Adrenal gland (tissue), 12 donors: ENCODE results near the gene AP1S1. TPM values are rescaled to one million over a fixed set of nuclear protein-coding genes. Genes with fewer than 3 reads are reported as not detected.

Experiments used
- DNase-seq, 7 donors: peaks; one replicate each; pipeline ENCODE4 v3.0.0-alpha.2; 2019 to 2020
- H3K27ac ChIP-seq, 5 donors: fragments of 200-600 bp; sonication (generic) in 4 of 5; 1 replicate in 3 of 5; 2 replicates in 2 of 5; pipeline versions ENCODE4 v1.5.1 to v1.8.0; 2016 to 2020; ENCODE audit warnings: mild to moderate bottlenecking in 1 of 5
- H3K27me3 ChIP-seq: fragments of 200-600 bp; 2 replicates; pipeline ENCODE4 v1.8.0; 2021
- H3K36me3 ChIP-seq, 2 donors: fragments of 200-600 bp; replicated peaks in 1 of 2; 1 replicate in 1 of 2; 2 replicates in 1 of 2; pipeline versions ENCODE4 v1.5.1 to v1.8.0; 2018 to 2022
- H3K4me1 ChIP-seq, 2 donors: fragments of 200-600 bp; replicated peaks in 1 of 2; 1 replicate in 1 of 2; 2 replicates in 1 of 2; pipeline versions ENCODE4 v1.5.1 to v1.8.0; 2018 to 2021
- H3K4me3 ChIP-seq, 4 donors: fragments of 200-600 bp; sonication (generic) in 3 of 4; one replicate each; pipeline ENCODE4 v1.5.1; 2016 to 2018
- H3K9me3 ChIP-seq, 3 donors: fragments of 200-600 bp; sonication (generic) in 1 of 3; replicated peaks in 1 of 3; 1 replicate in 2 of 3; 2 replicates in 1 of 3; pipeline versions ENCODE4 v1.5.1 to v1.8.0; 2016 to 2021
- POLR2A ChIP-seq, 2 donors: fragments of 450-650 bp; IDR thresholded peaks; one replicate each; pipeline ENCODE4 v1.6.1; 2017; ENCODE audit warnings: antibody characterized with exemption in 2 of 2, mild to moderate bottlenecking in 2 of 2, moderate library complexity in 1 of 2
- WGBS, 4 donors: extraction: QIAGEN DNeasy Blood & Tissue Kit in 2 of 4; methylation state at CpG; one replicate each; pipeline versions ENCODE4 v1.1.5 to v1.1.7; 2013 to 2017; 5-methylcytosine and 5-hydroxymethylcytosine counted together
- intact Hi-C, 2 donors: fragments of 100-400 bp; cut with DNase I; formaldehyde crosslinking; loops; one replicate each; pipeline versions ENCODE4 v1.14.1 to v1.15.0; 2022 to 2023
- microRNA-seq, 3 donors: library from miRNA; unstranded; fragments of <30 nt; microRNA quantifications; one replicate each; pipeline ENCODE4, GENCODE V29; 2017 to 2020
- polyA plus RNA-seq, 3 donors: library from polyadenylated mRNA; stranded (reverse); fragments of 200-250 nt in 2 of 3; fragments of 350-450 nt in 1 of 3; fragmentation: Illumina TruSeq in 1 of 3; extraction: RNeasy Lipid Tissue Mini Kit (QIAGEN cat#74804) in 1 of 3; gene quantifications; one replicate each; pipeline ENCODE4 v1.2.3, GENCODE V29; 2013 to 2014
- small RNA-seq, 2 donors: library from RNA; depleted of rRNA; stranded (forward); fragments of <200 nt; gene quantifications; one replicate each; pipeline ENCODE3, GENCODE V24; 2016
- total RNA-seq, 9 donors: library from RNA; depleted of rRNA in 4 of 9; stranded (reverse); fragments of >200 nt in 4 of 9; fragments of 120-200 nt in 1 of 9; fragmentation: NEBNext Ultra II Directional in 1 of 9; extraction: Animal tissue kit (Norgen Biotek cat#: 25700) in 1 of 9; gene quantifications; one replicate each; pipeline versions ENCODE4 v1.1.0 to v1.2.4, GENCODE V29; 2013 to 2023
- TF ChIP-seq, protein P1 (sequence below), 6 experiments: fragments of 450-650 bp in 4 of 6; fragments of 200-600 bp in 2 of 6; sonication (generic) in 1 of 6; IDR thresholded peaks; 1 replicate in 5 of 6; 2 replicates in 1 of 6; pipeline versions ENCODE4 v1.5.1 to v1.8.0; 2016 to 2021; ENCODE audit warnings: antibody characterized with exemption in 6 of 6, mild to moderate bottlenecking in 2 of 6, moderate library complexity in 1 of 6
- donor health status: healthy with polysubstance abuse.
- donor health status: Bipolar disorder and iron deficiency.
- donor health status: DM: yes; HTN: yes; CAD: no.
- donor health status: DM: no; HTN: no; CAD: no.
- donor health status: DM: no; HTN: no; CAD: no.
- donor health status: DM: yes; HTN: yes; CAD: no.

Gene AP1S1
- total and polyA plus RNA-seq, 12 donors: 20.4 to 190 (median 39.0) TPM

DNA sequence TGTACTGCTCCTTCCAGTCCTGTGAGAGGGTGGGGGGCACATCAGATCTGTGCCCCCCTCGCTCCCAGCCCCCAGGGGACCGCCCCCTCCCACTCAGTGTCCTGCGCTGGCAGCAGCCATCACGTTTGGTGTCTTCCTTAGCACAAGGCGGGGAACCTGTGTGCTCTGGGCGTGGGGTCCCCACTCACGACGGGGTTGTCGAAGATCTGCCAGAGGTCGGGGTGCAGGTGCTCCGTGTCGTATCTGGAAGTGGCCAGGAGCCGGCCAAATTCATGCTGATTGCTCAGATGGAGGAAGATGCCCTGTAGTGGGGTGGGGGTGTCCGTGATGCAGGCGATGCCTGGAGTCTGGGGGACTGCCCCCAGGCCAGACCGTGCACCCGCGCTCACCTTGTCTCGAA lies 55.9 kb downstream of the AP1S1 start:
- Histone ChIP-seq H3K27ac (no peak overlapping the region), H3K4me3 (no peak overlapping the region), H3K9me3 (no peaks in the 10 kb centered on the region), H3K4me1 (no peaks in the 10 kb centered on the region), H3K27me3 (no peaks in the 10 kb centered on the region), H3K36me3 (peaks cover 0 to 57% of the 10 kb centered on the region in 2 donors)
- DNase-seq: no peak
- TF ChIP-seq, protein P1, sequence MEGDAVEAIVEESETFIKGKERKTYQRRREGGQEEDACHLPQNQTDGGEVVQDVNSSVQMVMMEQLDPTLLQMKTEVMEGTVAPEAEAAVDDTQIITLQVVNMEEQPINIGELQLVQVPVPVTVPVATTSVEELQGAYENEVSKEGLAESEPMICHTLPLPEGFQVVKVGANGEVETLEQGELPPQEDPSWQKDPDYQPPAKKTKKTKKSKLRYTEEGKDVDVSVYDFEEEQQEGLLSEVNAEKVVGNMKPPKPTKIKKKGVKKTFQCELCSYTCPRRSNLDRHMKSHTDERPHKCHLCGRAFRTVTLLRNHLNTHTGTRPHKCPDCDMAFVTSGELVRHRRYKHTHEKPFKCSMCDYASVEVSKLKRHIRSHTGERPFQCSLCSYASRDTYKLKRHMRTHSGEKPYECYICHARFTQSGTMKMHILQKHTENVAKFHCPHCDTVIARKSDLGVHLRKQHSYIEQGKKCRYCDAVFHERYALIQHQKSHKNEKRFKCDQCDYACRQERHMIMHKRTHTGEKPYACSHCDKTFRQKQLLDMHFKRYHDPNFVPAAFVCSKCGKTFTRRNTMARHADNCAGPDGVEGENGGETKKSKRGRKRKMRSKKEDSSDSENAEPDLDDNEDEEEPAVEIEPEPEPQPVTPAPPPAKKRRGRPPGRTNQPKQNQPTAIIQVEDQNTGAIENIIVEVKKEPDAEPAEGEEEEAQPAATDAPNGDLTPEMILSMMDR (IDR thresholded peaks at IDR 0.05): no peak
- no peak for TF ChIP-seq POLR2A (IDR thresholded peaks at IDR 0.05)
- whole genome bisulfite sequencing, 4 donors: 88 to 95% (median 92%) methylated on average over 8 to 19 of the region's 19 CpGs
- intact Hi-C loops: loop anchor here in 1 of 2 donors (5.0 kb wide), 1 partner anchor 37 kb away; the partner anchor contains the start of gene FIS1

Small RNAs within 50 kb of the gene (microRNA-seq; reads per million reads assigned to microRNA genes)
- 0 reads per million in 3 donors for gene MIR4653

Small RNAs within 50 kb of the gene (small RNA-seq; reads per million reads assigned to genes)
- 0 to 0.25 reads per million in 2 donors for gene MIR4653

Other genes starting within 250 kb of the AP1S1 start
- under 1 TPM in 3 of 9 donors, not detected in 6; 0.04 to 0.91 (median 0.38) TPM for gene MUC3A, start 204.9 kb upstream of the AP1S1 start, total RNA-seq
- gene MUC3A, start 204.9 kb upstream of the AP1S1 start, polyA plus RNA-seq: under 1 TPM; 0.05 to 0.17 (median 0.16) TPM
- 1 to 10 TPM in 1 of 9 donors, under 1 TPM in 4, not detected in 4; 0.07 to 1.2 (median 0.55) TPM for gene MUC12, start 184.9 kb upstream of the AP1S1 start, total RNA-seq
- gene MUC12, start 184.9 kb upstream of the AP1S1 start, polyA plus RNA-seq: 1 to 10 TPM in 2 of 3 donors, under 1 TPM in 1; 0.44 to 3.3 (median 3.0) TPM
- gene MUC17, start 134.4 kb upstream of the AP1S1 start, total RNA-seq: not detected
- gene MUC17, start 134.4 kb upstream of the AP1S1 start, polyA plus RNA-seq: not detected
- gene TRIM56, start 69.0 kb upstream of the AP1S1 start, total RNA-seq: 10 to 100 TPM; 10.6 to 57.3 (median 29.5) TPM
- 10 to 100 TPM in 2 of 3 donors, 1 to 10 TPM in 1; 8.3 to 24.1 (median 16.3) TPM for gene TRIM56, start 69.0 kb upstream of the AP1S1 start, polyA plus RNA-seq
- 100 to 1,000 TPM in 1 of 9 donors, 10 to 100 TPM in 6, 1 to 10 TPM in 2; 4.8 to 118 (median 18.8) TPM for gene SERPINE1, start 27.4 kb upstream of the AP1S1 start, total RNA-seq
- 10 to 100 TPM in 2 of 3 donors, 1 to 10 TPM in 1; 9.1 to 23.1 (median 23.0) TPM for gene SERPINE1, start 27.4 kb upstream of the AP1S1 start, polyA plus RNA-seq
- gene VGF, start 11.1 kb downstream of the AP1S1 start, total RNA-seq: 10 to 100 TPM in 2 of 9 donors, 1 to 10 TPM in 3, under 1 TPM in 1, not detected in 3; 0.97 to 14.3 (median 3.3) TPM
- 10 to 100 TPM in 1 of 3 donors, 1 to 10 TPM in 2; 1.9 to 12.8 (median 4.6) TPM for gene VGF, start 11.1 kb downstream of the AP1S1 start, polyA plus RNA-seq
- under 1 TPM in 1 of 9 donors, not detected in 8; 0.14 TPM for gene NAT16, start 25.8 kb downstream of the AP1S1 start, total RNA-seq
- gene NAT16, start 25.8 kb downstream of the AP1S1 start, polyA plus RNA-seq: not detected
- not detected for gene MOGAT3, start 46.6 kb downstream of the AP1S1 start, total RNA-seq
- not detected for gene MOGAT3, start 46.6 kb downstream of the AP1S1 start, polyA plus RNA-seq
- 10 to 100 TPM; 24.1 to 62.2 (median 50.8) TPM for gene PLOD3, start 63.1 kb downstream of the AP1S1 start, total RNA-seq
- 10 to 100 TPM; 35.4 to 59.8 (median 54.4) TPM for gene PLOD3, start 63.1 kb downstream of the AP1S1 start, polyA plus RNA-seq
- 100 to 1,000 TPM in 4 of 9 donors, 10 to 100 TPM in 5; 69.0 to 142 (median 95.7) TPM for gene ZNHIT1, start 63.7 kb downstream of the AP1S1 start, total RNA-seq
- 100 to 1,000 TPM in 2 of 3 donors, 10 to 100 TPM in 1; 34.7 to 228 (median 177) TPM for gene ZNHIT1, start 63.7 kb downstream of the AP1S1 start, polyA plus RNA-seq
- gene CLDN15, start 83.3 kb downstream of the AP1S1 start, total RNA-seq: 1 to 10 TPM; 2.0 to 7.8 (median 3.6) TPM
- 10 to 100 TPM in 1 of 3 donors, 1 to 10 TPM in 1, under 1 TPM in 1; 0.70 to 10.9 (median 6.5) TPM for gene CLDN15, start 83.3 kb downstream of the AP1S1 start, polyA plus RNA-seq
- gene FIS1, start 90.6 kb downstream of the AP1S1 start, total RNA-seq: 100 to 1,000 TPM; 216 to 439 (median 287) TPM
- 100 to 1,000 TPM; 158 to 230 (median 168) TPM for gene FIS1, start 90.6 kb downstream of the AP1S1 start, polyA plus RNA-seq
- gene IFT22, start 167.3 kb downstream of the AP1S1 start, total RNA-seq: 10 to 100 TPM; 22.5 to 72.2 (median 34.7) TPM
- 10 to 100 TPM; 14.7 to 40.9 (median 22.5) TPM for gene IFT22, start 167.3 kb downstream of the AP1S1 start, polyA plus RNA-seq
- 10 to 100 TPM in 2 of 9 donors, 1 to 10 TPM in 7; 1.8 to 18.8 (median 5.0) TPM for gene COL26A1, start 208.4 kb downstream of the AP1S1 start, total RNA-seq
- 10 to 100 TPM in 1 of 3 donors, 1 to 10 TPM in 1, under 1 TPM in 1; 0.64 to 15.0 (median 3.4) TPM for gene COL26A1, start 208.4 kb downstream of the AP1S1 start, polyA plus RNA-seq